ENCODE measurements around the gene GLDC.

GLDC gene

GRCh38 chr9:6620353-6620752 lies 25.2 kb downstream of the GLDC start:
- H3K4me1 Mint-ChIP-seq (ENCODE audit: low read depth): no peaks in the 10 kb centered on the region
- no peaks in the 10 kb centered on the region for H3K36me3 Mint-ChIP-seq
- H3K4me3 Mint-ChIP-seq: no peak overlapping the region
- H3K27me3 Mint-ChIP-seq: peaks cover 2% of the 10 kb centered on the region
- no peaks in the 10 kb centered on the region for H3K9me3 Mint-ChIP-seq (ENCODE audit: low read depth)
- no peak overlapping the region for H3K27ac Mint-ChIP-seq

- no peaks in the 10 kb centered on the region for H3K9me3 Mint-ChIP-seq (ENCODE audit: low read depth)
- H3K4me1 Mint-ChIP-seq (ENCODE audit: low read depth): no peaks in the 10 kb centered on the region
- peaks cover 2% of the 10 kb centered on the region for H3K27me3 Mint-ChIP-seq
- H3K4me3 Mint-ChIP-seq: no peak overlapping the region
- no peaks in the 10 kb centered on the region for H3K36me3 Mint-ChIP-seq
- no peak overlapping the region for H3K27ac Mint-ChIP-seq
These were observed 25.6 kb downstream of the GLDC start for GRCh38 chr9:6619909-6620308.

- H3K27ac Mint-ChIP-seq: no peak overlapping the region
- no peaks in the 10 kb centered on the region for H3K4me1 Mint-ChIP-seq (ENCODE audit: low read depth)
- H3K27me3 Mint-ChIP-seq: peaks cover 2% of the 10 kb centered on the region
- H3K36me3 Mint-ChIP-seq: no peaks in the 10 kb centered on the region
- H3K9me3 Mint-ChIP-seq (ENCODE audit: low read depth): no peaks in the 10 kb centered on the region
- H3K4me3 Mint-ChIP-seq: no peak overlapping the region
These were observed 28.5 kb downstream of the GLDC start for GRCh38 chr9:6616951-6617602.

GRCh38 chr9:6614489-6614888 lies 31.0 kb downstream of the GLDC start:
- no peaks in the 10 kb centered on the region for H3K27me3 Mint-ChIP-seq
- no peak overlapping the region for H3K27ac Mint-ChIP-seq
- no peak overlapping the region for H3K4me3 Mint-ChIP-seq
- no peaks in the 10 kb centered on the region for H3K9me3 Mint-ChIP-seq (ENCODE audit: low read depth)
- no peaks in the 10 kb centered on the region for H3K36me3 Mint-ChIP-seq
- H3K4me1 Mint-ChIP-seq (ENCODE audit: low read depth): no peaks in the 10 kb centered on the region

GRCh38 chr9:6611865-6612264 lies 33.7 kb downstream of the GLDC start:
- Mint-ChIP-seq H3K36me3 (no peaks in the 10 kb centered on the region), H3K4me3 (no peak overlapping the region), H3K27me3 (no peaks in the 10 kb centered on the region), H3K4me1 (ENCODE audit: low read depth) (no peaks in the 10 kb centered on the region), H3K9me3 (ENCODE audit: low read depth) (no peaks in the 10 kb centered on the region), H3K27ac (no peak overlapping the region)

- Mint-ChIP-seq H3K4me1 (ENCODE audit: low read depth) (no peaks in the 10 kb centered on the region), H3K27me3 (no peaks in the 10 kb centered on the region), H3K27ac (no peak overlapping the region), H3K36me3 (no peaks in the 10 kb centered on the region), H3K9me3 (ENCODE audit: low read depth) (no peaks in the 10 kb centered on the region), H3K4me3 (no peak overlapping the region)
These were observed 35.5 kb downstream of the GLDC start for GRCh38 chr9:6610073-6610472.

GRCh38 chr9:6609497-6610016 lies 36.0 kb downstream of the GLDC start:
- no peak overlapping the region for H3K27ac Mint-ChIP-seq
- H3K27me3 Mint-ChIP-seq: no peaks in the 10 kb centered on the region
- H3K36me3 Mint-ChIP-seq: no peaks in the 10 kb centered on the region

GRCh38 chr9:6605202-6605601 lies 40.3 kb downstream of the GLDC start:
- Mint-ChIP-seq H3K36me3 (no peaks in the 10 kb centered on the region), H3K4me1 (ENCODE audit: low read depth) (no peaks in the 10 kb centered on the region), H3K4me3 (no peak overlapping the region), H3K27ac (no peak overlapping the region), H3K9me3 (ENCODE audit: low read depth) (no peaks in the 10 kb centered on the region), H3K27me3 (no peaks in the 10 kb centered on the region)

More at GRCh38 chr9:6609497-6610016, 36.0 kb downstream of the GLDC start:
- no peaks in the 10 kb centered on the region for H3K9me3 Mint-ChIP-seq (ENCODE audit: low read depth)
- no peaks in the 10 kb centered on the region for H3K4me1 Mint-ChIP-seq (ENCODE audit: low read depth)
- no peak overlapping the region for H3K4me3 Mint-ChIP-seq

GRCh38 chr9:6600426-6600825 lies 45.1 kb downstream of the GLDC start:
- Mint-ChIP-seq H3K9me3 (ENCODE audit: low read depth) (no peaks in the 10 kb centered on the region), H3K4me3 (no peak overlapping the region), H3K27ac (no peak overlapping the region), H3K27me3 (no peaks in the 10 kb centered on the region), H3K4me1 (ENCODE audit: low read depth) (no peaks in the 10 kb centered on the region), H3K36me3 (no peaks in the 10 kb centered on the region)

- Mint-ChIP-seq H3K4me1 (ENCODE audit: low read depth) (no peaks in the 10 kb centered on the region), H3K4me3 (no peak overlapping the region), H3K36me3 (no peaks in the 10 kb centered on the region), H3K27me3 (no peaks in the 10 kb centered on the region), H3K9me3 (ENCODE audit: low read depth) (no peaks in the 10 kb centered on the region), H3K27ac (no peak overlapping the region)
These were observed 45.5 kb downstream of the GLDC start for GRCh38 chr9:6600006-6600405.

- Mint-ChIP-seq H3K9me3 (ENCODE audit: low read depth) (no peaks in the 10 kb centered on the region), H3K4me1 (ENCODE audit: low read depth) (no peaks in the 10 kb centered on the region), H3K27me3 (no peaks in the 10 kb centered on the region), H3K4me3 (no peak overlapping the region), H3K36me3 (no peaks in the 10 kb centered on the region), H3K27ac (no peak overlapping the region)
These were observed 47.2 kb downstream of the GLDC start for GRCh38 chr9:6598249-6598725.

GRCh38 chr9:6592791-6593190 lies 52.7 kb downstream of the GLDC start:
- no peaks in the 10 kb centered on the region for H3K4me1 Mint-ChIP-seq (ENCODE audit: low read depth)
- no peaks in the 10 kb centered on the region for H3K27me3 Mint-ChIP-seq
- no peaks in the 10 kb centered on the region for H3K9me3 Mint-ChIP-seq (ENCODE audit: low read depth)
- no peak overlapping the region for H3K27ac Mint-ChIP-seq
- no peaks in the 10 kb centered on the region for H3K36me3 Mint-ChIP-seq
- H3K4me3 Mint-ChIP-seq: no peak overlapping the region

GRCh38 chr9:6592231-6592630 lies 53.3 kb downstream of the GLDC start:
- H3K27ac Mint-ChIP-seq: no peak overlapping the region
- H3K36me3 Mint-ChIP-seq: no peaks in the 10 kb centered on the region
- no peak overlapping the region for H3K4me3 Mint-ChIP-seq
- H3K27me3 Mint-ChIP-seq: no peaks in the 10 kb centered on the region
- H3K4me1 Mint-ChIP-seq (ENCODE audit: low read depth): no peaks in the 10 kb centered on the region
- H3K9me3 Mint-ChIP-seq (ENCODE audit: low read depth): no peaks in the 10 kb centered on the region

GRCh38 chr9:6590772-6591384 lies 54.7 kb downstream of the GLDC start:
- no peaks in the 10 kb centered on the region for H3K36me3 Mint-ChIP-seq
- no peak overlapping the region for H3K27ac Mint-ChIP-seq
- no peak overlapping the region for H3K4me3 Mint-ChIP-seq
- no peaks in the 10 kb centered on the region for H3K4me1 Mint-ChIP-seq (ENCODE audit: low read depth)
- no peaks in the 10 kb centered on the region for H3K27me3 Mint-ChIP-seq
- H3K9me3 Mint-ChIP-seq (ENCODE audit: low read depth): no peaks in the 10 kb centered on the region

- H3K4me1 Mint-ChIP-seq (ENCODE audit: low read depth): no peaks in the 10 kb centered on the region
- H3K27ac Mint-ChIP-seq: no peak overlapping the region
- no peak overlapping the region for H3K4me3 Mint-ChIP-seq
- H3K36me3 Mint-ChIP-seq: no peaks in the 10 kb centered on the region
- H3K9me3 Mint-ChIP-seq (ENCODE audit: low read depth): no peaks in the 10 kb centered on the region
- H3K27me3 Mint-ChIP-seq: no peaks in the 10 kb centered on the region
These were observed 55.2 kb downstream of the GLDC start for GRCh38 chr9:6590334-6590733.
